ENCODE results near the gene SIGLEC9.

- no peak for TF ChIP-seq CTCF (IDR thresholded peaks at IDR 0.05)
- peak; percentile 47 for TF ChIP-seq POLR2A (IDR thresholded peaks at IDR 0.05)
These were observed at the start of gene SIGLEC9 for GRCh38 chr19:51124729-51125128.
